Effector memory CD8-positive, alpha-beta T cell (primary cell): Measurements from ENCODE around the gene SPRYD3.

Experiments
- ATAC-seq: fragments of 150-1000 bp; cut with Tn5 transposase; replicated peaks from 2 replicates; pipeline ENCODE4 v1.10.0; 2021; ENCODE audit warnings: mild to moderate bottlenecking, moderate library complexity
- DNase-seq, 3 experiments: peaks; one replicate each; pipeline ENCODE4 v3.0.0; 2021
- H3K27ac Mint-ChIP-seq, 2 donors: one replicate each; pipeline ENCODE4 v1.8.0; 2022; ENCODE audit warnings: mild to moderate bottlenecking in 2 of 2, mixed read lengths in 2 of 2, moderate library complexity in 2 of 2
- H3K27me3 Mint-ChIP-seq, 2 donors: one replicate each; pipeline ENCODE4 v1.8.0; 2022; ENCODE audit warnings: mixed read lengths in 2 of 2
- H3K36me3 Mint-ChIP-seq: one replicate; pipeline ENCODE4 v1.8.0; 2022; ENCODE audit warnings: mild to moderate bottlenecking, moderate library complexity, mixed read lengths; ENCODE audit not compliant: insufficient read depth
- H3K4me1 Mint-ChIP-seq, 2 donors: one replicate each; pipeline ENCODE4 v1.8.0; 2022; ENCODE audit warnings: low read depth in 2 of 2, mixed read lengths in 2 of 2
- H3K4me3 Mint-ChIP-seq, 2 donors: one replicate each; pipeline ENCODE4 v1.8.0; 2022; ENCODE audit warnings: mild to moderate bottlenecking in 2 of 2, mixed read lengths in 2 of 2, moderate library complexity in 2 of 2
- H3K9me3 Mint-ChIP-seq, 2 donors: one replicate each; pipeline ENCODE4 v1.8.0; 2022; ENCODE audit warnings: mixed read lengths in 2 of 2

The SPRYD3 gene

DNA sequence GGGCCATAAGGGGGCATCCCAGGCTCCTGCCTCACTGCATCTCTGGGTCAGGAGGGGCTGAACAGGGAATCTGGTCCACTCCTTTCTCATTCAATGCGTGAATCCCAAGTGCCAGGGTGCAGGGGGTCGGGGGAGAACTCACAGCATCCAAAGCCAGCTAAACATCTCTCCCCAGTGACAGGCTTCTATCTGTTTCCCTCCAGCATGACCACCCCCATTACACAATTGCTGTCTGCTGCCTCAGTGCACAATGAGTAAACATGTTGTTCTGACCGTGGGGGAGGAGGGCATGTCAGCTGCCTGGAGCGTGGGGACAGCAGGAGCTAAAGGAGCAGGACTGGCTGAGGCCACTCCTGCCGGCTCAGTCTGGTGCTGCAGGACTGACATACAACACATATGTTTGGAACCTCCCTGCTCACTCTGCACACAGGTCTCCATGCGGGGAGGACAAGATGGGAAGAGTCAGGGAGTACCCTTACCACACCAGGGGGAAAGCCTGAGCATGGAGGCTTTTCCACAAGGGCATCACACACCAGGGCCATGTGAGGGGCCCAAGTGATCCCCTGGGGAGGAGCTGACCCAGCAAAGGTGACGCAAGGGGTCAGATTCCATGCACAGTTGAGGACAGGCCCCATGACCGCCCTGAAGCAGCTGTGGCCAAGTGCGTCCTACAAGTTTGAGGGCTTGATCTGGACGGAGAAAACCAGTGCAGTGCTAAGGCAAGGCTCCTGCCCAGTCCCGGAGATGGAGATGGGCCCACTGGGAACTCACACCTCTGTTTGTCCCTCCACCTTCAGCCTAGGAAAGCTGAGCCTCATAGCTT lies 27.9 kb downstream of the SPRYD3 start:
- Mint-ChIP-seq H3K27ac (peak overlapping the region in 1 of 2 donors; percentile 33), H3K4me3 (no peak overlapping the region), H3K9me3 (no peaks in the 10 kb centered on the region), H3K27me3 (no peaks in the 10 kb centered on the region), H3K36me3 (peaks cover 6% of the 10 kb centered on the region), H3K4me1 (peaks cover 14 to 20% of the 10 kb centered on the region in 2 donors)
- no peak for DNase-seq
- no peak for ATAC-seq

DNA sequence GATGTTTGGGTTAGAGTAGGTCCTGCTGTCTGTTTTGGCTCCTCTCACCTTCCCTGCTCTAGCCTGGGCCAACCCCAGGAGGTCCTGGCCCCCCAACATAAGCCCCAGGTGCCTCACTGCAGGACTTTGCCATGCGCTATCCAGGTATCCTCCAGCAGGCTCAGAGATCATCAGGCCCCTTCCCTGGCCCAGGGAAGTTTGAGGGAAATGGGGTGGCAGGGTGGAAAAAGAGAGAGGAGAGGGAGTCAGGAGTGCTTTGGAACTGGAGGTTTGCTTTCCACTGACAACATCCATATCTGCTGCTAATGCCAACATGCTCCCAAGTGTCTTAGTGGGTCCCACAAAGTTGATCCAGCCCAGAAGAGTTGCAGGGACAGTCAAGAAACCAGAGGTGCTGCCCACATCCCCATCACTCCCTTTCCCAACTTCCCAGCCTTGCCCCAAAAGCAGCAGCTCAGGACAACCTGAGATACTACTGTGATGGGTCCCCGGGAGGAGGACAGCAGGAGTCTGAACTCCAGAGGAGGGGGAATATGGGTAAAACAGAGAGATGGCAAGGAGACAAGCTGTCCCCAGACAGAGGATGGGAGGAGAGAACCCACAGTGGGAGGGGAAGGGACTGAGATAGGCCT lies 28.6 kb downstream of the SPRYD3 start:
- Mint-ChIP-seq H3K4me1 (peaks cover 13 to 23% of the 10 kb centered on the region in 2 donors), H3K27me3 (no peaks in the 10 kb centered on the region), H3K27ac (peak overlapping the region; percentile 25 to 33), H3K9me3 (no peaks in the 10 kb centered on the region), H3K4me3 (no peak overlapping the region), H3K36me3 (peaks cover 6% of the 10 kb centered on the region)
- DNase-seq: no peak
- no peak for ATAC-seq

DNA sequence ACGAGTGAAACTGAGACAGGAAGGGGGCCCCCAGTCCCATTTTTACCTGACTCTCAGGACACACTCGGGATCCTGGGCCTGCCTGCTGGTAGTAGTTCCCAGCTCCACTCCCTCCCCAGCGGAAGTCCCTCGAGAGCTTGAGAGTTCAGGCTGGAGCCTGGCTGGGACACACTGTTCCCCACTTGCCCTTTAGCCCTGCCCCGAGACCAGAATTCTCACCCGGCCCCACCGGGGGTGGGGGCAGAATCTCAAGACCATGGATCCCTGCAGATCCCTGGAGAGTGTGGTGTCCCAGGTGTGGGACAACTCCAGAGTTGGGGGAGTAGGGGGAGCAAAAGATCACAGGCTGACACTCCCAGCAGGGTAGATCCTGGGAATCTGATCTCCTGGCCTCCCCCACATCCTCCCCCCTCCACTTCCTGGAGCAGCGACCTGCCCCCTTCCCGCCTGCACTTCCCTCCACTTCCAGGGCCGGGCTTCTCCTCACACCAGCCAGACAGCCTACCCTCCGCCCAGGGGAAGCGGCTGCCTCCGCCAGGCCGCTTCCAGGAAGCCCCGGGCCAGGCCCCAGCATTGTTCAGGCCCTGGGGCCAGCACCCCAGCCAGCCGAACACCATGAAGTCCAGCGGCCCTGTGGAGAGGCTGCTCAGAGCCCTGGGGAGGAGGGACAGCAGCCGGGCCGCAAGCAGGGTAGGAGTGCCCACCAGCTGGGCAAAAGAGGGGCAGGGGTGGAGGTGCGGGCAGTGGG lies 29.4 kb downstream of the SPRYD3 start, which contains the start of gene TNS2:
TSS of gene TNS2 (plus strand) at position 495 of the 748 bp plus-strand sequence. CDS start at position 616, 121 bp downstream.
- Mint-ChIP-seq H3K4me3 (no peak within 1 kb of the TSS), H3K27ac (peak within 1 kb of the TSS; percentile 25 to 77), H3K9me3 (no peaks in the 10 kb centered on the region), H3K4me1 (peaks cover 11 to 23% of the 10 kb centered on the region in 2 donors), H3K27me3 (no peaks in the 10 kb centered on the region), H3K36me3 (peaks cover 6% of the 10 kb centered on the region)
- ATAC-seq: no peak
- DNase-seq: no peak

DNA sequence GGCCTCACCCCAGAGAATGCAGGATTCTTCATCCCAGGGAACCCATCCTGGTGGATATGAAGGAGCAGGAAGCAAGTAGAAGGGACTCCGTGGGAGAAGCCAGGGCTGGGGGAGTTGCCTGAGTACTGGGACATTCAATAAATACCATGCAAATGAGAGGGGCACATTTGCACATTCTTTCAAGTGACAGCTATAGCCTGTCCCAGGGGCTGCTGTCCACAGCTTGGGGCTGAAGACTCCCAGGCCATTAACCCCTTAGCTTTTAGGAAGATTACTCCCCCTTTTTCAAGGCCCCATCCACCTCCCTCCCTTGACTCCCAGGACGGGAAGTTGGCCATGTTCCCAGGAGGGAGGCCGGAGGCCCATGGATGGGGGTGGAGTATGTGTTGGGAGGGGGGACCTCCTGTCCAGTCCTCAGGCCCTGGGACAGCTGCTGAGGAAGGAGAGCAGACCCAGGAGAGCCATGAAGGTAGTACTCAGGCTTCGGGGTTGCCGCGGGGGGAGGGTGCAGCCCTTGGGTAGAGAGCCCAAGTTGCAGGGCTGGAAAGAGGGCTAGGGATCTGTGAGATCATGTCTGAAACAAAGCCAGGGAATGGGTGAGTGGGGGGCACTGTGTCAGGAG lies 30.3 kb downstream of the SPRYD3 start:
- Mint-ChIP-seq H3K4me3 (no peak overlapping the region), H3K27me3 (no peaks in the 10 kb centered on the region), H3K27ac (peak overlapping the region in 1 of 2 donors; percentile 77), H3K9me3 (no peaks in the 10 kb centered on the region), H3K36me3 (peaks cover 1% of the 10 kb centered on the region), H3K4me1 (peaks cover 6 to 19% of the 10 kb centered on the region in 2 donors)
- no peak for DNase-seq
- ATAC-seq: no peak

DNA sequence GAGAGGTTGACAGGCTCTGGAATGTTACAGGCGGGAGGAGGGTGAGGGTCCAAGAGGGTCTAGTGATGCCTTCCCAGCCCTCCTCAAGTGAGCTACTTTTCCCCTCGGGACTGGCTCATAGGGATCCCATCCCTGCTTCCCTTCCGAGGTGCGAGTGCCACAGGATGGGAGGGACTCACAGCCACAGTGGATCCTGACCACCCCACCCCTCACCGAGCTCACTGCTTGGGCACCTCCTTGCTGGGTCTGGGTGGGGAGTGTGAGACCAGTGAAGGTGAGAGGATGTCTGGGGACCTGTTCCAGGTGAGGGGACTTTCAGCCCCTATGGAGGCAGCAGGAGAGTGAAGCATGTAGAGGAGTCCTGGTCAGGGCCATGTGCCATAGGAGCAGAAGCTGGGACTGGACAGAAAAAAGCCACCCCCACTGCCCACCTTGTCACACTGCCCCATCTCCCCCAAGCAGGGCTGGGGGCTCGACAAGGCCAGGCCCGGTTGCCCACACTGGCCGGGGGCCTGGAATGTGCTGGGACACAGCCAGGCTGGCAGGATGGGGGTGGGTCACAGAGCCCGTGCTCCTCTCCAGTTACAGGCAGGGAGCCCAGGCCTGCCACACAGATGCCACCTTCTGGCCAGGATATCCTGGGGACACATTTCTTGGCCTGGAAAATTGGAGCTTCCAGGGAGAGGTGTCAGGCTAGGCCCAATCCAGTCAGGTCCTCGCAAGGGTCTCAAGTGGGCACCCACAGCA lies 31.0 kb downstream of the SPRYD3 start:
- Mint-ChIP-seq H3K4me1 (peaks cover 4 to 19% of the 10 kb centered on the region in 2 donors), H3K27me3 (no peaks in the 10 kb centered on the region), H3K36me3 (peaks cover 3% of the 10 kb centered on the region), H3K9me3 (no peaks in the 10 kb centered on the region), H3K27ac (peak overlapping the region in 1 of 2 donors; percentile 77), H3K4me3 (peak overlapping the region; percentile 62 to 67)
- DNase-seq (no peak), ATAC-seq (no peak)

DNA sequence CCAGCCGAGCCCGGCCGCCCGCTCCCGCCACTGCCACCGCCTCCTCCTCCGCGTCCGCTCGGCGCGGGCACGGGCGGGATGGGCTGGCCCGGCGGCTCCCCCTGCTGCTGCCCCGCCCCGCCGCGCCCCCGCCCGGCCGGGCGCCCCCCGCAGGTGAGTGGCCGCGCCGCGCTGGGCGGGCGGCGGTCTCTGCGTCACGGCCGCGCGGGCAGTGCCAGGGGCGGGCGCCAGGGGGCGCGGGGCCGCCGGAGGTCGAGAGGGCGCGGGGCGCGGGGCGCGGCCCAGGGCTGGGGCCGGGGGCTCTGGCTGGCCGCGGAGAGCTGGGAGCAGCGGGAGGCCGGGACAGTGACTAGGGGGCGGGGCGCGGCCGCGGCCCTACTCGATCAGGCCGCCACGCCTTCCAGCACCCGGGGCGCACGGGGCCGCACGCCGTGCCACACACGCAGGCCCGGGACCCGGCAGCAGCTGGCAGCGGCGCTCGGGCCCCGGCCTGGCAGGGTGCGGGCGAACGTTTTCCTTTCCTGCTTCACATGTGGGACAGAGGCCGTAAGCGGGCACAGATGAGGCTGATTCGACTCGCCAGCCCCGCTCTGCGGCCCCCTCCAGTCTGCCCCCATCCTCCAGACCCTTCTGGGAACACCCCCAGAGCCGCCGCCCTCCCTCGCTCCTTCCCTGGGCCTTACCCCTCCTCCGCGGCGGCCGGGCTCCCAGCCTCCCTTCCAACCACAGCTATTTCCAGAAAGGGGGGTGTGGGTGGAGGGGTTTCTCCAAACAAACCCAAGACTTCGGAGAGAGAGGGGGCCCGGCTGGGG lies 31.8 kb downstream of the SPRYD3 start:
- peaks cover 4 to 19% of the 10 kb centered on the region in 2 donors for H3K4me1 Mint-ChIP-seq
- H3K27ac Mint-ChIP-seq: peak overlapping the region; percentile 85 to 92

DNA sequence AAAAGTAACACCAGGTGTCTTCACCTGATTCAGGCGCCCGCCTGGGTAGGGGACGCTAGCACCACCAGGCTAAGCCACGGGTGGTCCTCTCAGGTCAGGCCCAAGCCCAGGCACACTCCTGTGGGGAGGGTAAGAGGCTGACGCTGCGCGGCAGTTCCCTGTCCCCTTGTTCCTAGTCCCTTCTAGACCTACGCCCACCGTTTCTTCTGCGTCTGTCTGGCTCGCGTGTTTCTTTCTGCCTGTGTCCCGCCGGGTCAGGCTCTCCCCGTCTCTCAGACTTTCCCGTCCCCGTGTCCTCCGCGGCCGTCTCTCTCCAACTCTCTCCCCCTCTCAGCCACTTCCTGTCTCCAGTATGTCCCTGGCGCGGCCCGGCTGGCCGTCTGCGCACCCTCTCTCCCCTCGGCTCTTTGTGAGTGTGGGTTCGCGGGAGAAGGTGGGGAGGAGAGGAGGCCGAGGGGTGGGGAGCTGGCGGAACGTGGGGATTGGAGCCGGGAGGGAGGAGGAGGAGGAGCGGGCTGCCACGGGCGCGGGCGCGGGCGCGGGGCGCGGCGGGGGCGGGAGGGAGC lies 32.5 kb downstream of the SPRYD3 start:
- Mint-ChIP-seq H3K36me3 (peaks cover 12% of the 10 kb centered on the region), H3K4me3 (peak overlapping the region; percentile 88 to 93), H3K9me3 (no peaks in the 10 kb centered on the region), H3K4me1 (peaks cover 4 to 17% of the 10 kb centered on the region in 2 donors), H3K27ac (peak overlapping the region; percentile 85 to 92), H3K27me3 (no peaks in the 10 kb centered on the region)
- DNase-seq (peak; percentile 20 to 51 (median 40)), ATAC-seq (peak; percentile 24)

More for the DNA sequence above, 31.8 kb downstream of the SPRYD3 start:
- peak; percentile 66 to 75 (median 71) for DNase-seq
- H3K27me3 Mint-ChIP-seq: no peaks in the 10 kb centered on the region
- ATAC-seq: peak; percentile 83
- no peaks in the 10 kb centered on the region for H3K9me3 Mint-ChIP-seq
- peak overlapping the region; percentile 88 to 93 for H3K4me3 Mint-ChIP-seq
- H3K36me3 Mint-ChIP-seq: peaks cover 6% of the 10 kb centered on the region

DNA sequence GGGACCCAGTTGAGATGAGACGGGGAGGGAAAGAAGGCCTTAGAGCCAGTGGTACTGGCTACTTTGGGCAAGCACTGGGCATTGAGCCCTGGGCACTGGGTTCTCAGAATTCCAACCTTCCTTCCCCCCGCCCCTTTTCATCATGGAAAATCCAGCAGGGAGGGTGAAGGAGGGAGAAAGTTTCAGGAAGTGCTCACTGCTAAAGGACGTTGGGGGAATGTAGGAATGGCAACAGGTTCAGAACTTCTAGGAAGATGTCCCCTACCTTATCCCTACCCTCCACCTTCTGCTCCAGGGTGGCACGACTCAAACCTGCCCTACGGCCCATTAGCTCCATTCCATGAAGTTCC lies 33.5 kb downstream of the SPRYD3 start:
- ATAC-seq (no peak), DNase-seq (no peak)
- H3K27ac Mint-ChIP-seq: peak overlapping the region in 1 of 2 donors; percentile 85

DNA sequence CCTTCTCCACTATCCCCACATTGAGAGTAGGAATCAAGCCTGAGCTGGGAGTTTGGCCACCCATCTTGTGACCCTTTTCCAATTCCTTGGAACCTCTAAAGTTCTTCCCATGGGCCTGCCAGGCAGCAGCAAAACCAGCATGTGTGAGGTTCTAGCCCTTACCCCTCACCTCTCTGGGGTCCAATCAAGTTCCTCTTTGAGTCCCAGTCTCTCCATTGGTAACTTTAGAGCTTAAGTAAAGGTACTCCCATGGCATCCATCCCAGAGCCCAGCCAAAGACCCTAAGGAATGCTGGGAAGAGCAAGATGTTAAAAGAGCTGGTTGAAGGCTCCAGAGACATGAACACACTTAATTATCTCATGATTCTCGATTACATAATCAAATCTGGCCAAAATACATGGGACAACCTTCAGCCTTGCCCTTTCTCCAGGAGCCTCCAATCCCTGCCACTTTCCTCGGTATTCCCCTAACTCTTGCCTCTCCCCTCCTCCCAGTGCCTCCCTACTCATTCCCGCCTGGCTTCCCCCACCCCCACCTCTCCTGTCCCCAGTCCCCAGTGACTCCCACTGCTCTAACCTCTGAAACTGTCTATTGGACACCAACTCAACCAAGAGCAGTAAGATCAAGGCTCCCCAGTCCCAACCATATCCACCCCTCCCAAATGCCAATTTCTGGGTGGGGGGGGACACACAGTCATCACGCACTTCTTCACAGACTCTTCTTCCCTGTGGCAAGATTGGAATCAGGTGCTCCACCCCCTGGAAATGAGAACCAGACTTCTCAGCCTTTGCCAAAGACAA lies 34.1 kb downstream of the SPRYD3 start:
- ATAC-seq (no peak), DNase-seq (no peak)
- Mint-ChIP-seq H3K9me3 (no peaks in the 10 kb centered on the region), H3K4me3 (peak overlapping the region; percentile 88 to 93), H3K27me3 (no peaks in the 10 kb centered on the region), H3K4me1 (peaks cover 4 to 15% of the 10 kb centered on the region in 2 donors), H3K36me3 (peaks cover 26% of the 10 kb centered on the region), H3K27ac (peak overlapping the region in 1 of 2 donors; percentile 24)

More for the DNA sequence above, 33.5 kb downstream of the SPRYD3 start:
- Mint-ChIP-seq H3K36me3 (peaks cover 20% of the 10 kb centered on the region), H3K9me3 (no peaks in the 10 kb centered on the region), H3K4me3 (peak overlapping the region; percentile 88 to 93), H3K27me3 (no peaks in the 10 kb centered on the region), H3K4me1 (peaks cover 4 to 17% of the 10 kb centered on the region in 2 donors)

DNA sequence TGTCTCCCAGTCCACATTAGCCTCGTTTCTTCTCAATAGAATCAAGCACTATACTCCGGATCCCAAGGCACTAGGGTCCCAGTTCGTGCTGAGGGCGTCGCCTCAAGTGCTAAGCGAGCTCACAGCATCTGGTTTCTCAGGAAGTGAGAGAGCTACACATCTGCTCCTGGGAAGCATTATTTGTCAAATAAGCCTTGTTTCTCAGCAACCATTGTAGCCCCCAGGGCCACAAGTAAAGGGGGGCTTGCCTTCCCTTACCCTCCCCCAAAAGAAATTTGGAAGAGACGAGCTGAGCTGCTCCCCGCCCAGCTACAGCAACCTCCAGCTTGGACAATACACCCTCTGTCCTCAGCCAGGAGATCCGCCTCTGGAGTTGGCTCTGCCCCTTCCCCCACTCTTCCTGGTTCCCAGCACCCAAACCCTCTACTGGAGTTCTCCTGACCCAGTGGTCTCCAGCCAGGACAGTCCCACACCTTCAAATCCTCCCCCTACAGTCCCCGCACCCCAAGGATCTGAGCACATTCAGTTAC lies 35.1 kb downstream of the SPRYD3 start:
- Mint-ChIP-seq H3K4me3 (no peak overlapping the region), H3K27ac (no peak overlapping the region), H3K4me1 (peaks cover 4 to 16% of the 10 kb centered on the region in 2 donors), H3K36me3 (peaks cover 36% of the 10 kb centered on the region), H3K9me3 (no peaks in the 10 kb centered on the region), H3K27me3 (no peaks in the 10 kb centered on the region)
- DNase-seq (no peak), ATAC-seq (no peak)
